ENCODE measurements around the gene MOB4.
"Not testable (repeated sequence)": the region's sequence is repeated elsewhere in the genome, so short reads cannot be mapped to it uniquely, and the experiment has no call there.

Gene MOB4

GRCh38 chr2:197547163-197547900, 31.5 kb downstream of the MOB4 start:
- no peak overlapping the region for H3K27ac ChIP-seq
- TF ChIP-seq CTCF (conservative IDR thresholded peaks at IDR 0.05) = no peak
- no peak for TF ChIP-seq ZFX (IDR thresholded peaks at IDR 0.05)

- no peak for TF ChIP-seq ZFX (IDR thresholded peaks at IDR 0.05)
- no peak for TF ChIP-seq CTCF (conservative IDR thresholded peaks at IDR 0.05)
- H3K27ac ChIP-seq = no peak overlapping the region
These were observed 32.7 kb downstream of the MOB4 start for GRCh38 chr2:197548582-197548981.

GRCh38 chr2:197551260-197551659, 35.4 kb downstream of the MOB4 start:
- not testable (repeated sequence) for H3K27ac ChIP-seq

GRCh38 chr2:197555467-197555866, 39.6 kb downstream of the MOB4 start:
- no peak overlapping the region for H3K27ac ChIP-seq
- TF ChIP-seq ZFX (IDR thresholded peaks at IDR 0.05) (no peak), CTCF (conservative IDR thresholded peaks at IDR 0.05) (no peak)

GRCh38 chr2:197556456-197556855, 40.6 kb downstream of the MOB4 start:
- no peak for TF ChIP-seq ZFX (IDR thresholded peaks at IDR 0.05)
- TF ChIP-seq CTCF (conservative IDR thresholded peaks at IDR 0.05) = no peak
- H3K27ac ChIP-seq = no peak overlapping the region

GRCh38 chr2:197558393-197558792, 42.5 kb downstream of the MOB4 start:
- H3K27ac ChIP-seq = no peak overlapping the region
- no peak for TF ChIP-seq ZFX (IDR thresholded peaks at IDR 0.05)
- TF ChIP-seq CTCF (conservative IDR thresholded peaks at IDR 0.05) = no peak

GRCh38 chr2:197559681-197560080, 43.8 kb downstream of the MOB4 start:
- no peak overlapping the region for H3K27ac ChIP-seq
- TF ChIP-seq ZFX (IDR thresholded peaks at IDR 0.05) (no peak), CTCF (conservative IDR thresholded peaks at IDR 0.05) (no peak)

GRCh38 chr2:197560146-197560665, 44.3 kb downstream of the MOB4 start:
- no peak overlapping the region for H3K27ac ChIP-seq
- no peak for TF ChIP-seq ZFX (IDR thresholded peaks at IDR 0.05)
- TF ChIP-seq CTCF (conservative IDR thresholded peaks at IDR 0.05) = no peak
